Naive thymus-derived CD4-positive, alpha-beta T cell (primary cell): ENCODE measurements around the gene PERM1. TPM values are rescaled to one million over a fixed set of nuclear protein-coding genes. Genes with fewer than 3 reads are reported as not detected.

Experiments
- ATAC-seq: fragments of 150-1000 bp; cut with Tn5 transposase; 2 replicates; pipeline ENCODE4 v1.10.0; 2021; ENCODE audit warnings: mild to moderate bottlenecking, moderate library complexity
- CTCF ChIA-PET: fragments of 350-600 bp; sonication (Branson Sonifier 250); formaldehyde crosslinking; loops from one replicate; lab custom pipeline; 2021; ENCODE audit warnings: antibody characterized with exemption; lab: Charles Lee
- POLR2A ChIA-PET: fragments of 350-600 bp; sonication (Branson Sonifier 250); formaldehyde crosslinking; loops from one replicate; lab custom pipeline; 2021; ENCODE audit warnings: antibody characterized with exemption, inconsistent platforms; lab: Charles Lee
- DNase-seq, 9 donors: peaks; one replicate each; pipeline versions ENCODE4 v3.0.0 to v3.0.0-alpha.2; 2020 to 2022; ENCODE audit warnings: mixed read lengths in 1 of 9
- H3K27ac ChIP-seq: one replicate; pipeline ENCODE4 v1.7.0; 2013; ENCODE audit warnings: mild to moderate bottlenecking, low read depth, low read length, moderate library complexity
- H3K27me3 ChIP-seq, 2 donors: one replicate each; pipeline ENCODE4 v1.7.0; 2013; ENCODE audit warnings: low read length in 2 of 2, mild to moderate bottlenecking in 2 of 2, moderate library complexity in 2 of 2; ENCODE audit not compliant: control insufficient read depth in 2 of 2, insufficient read depth in 2 of 2
- H3K36me3 ChIP-seq, 3 experiments: 1 replicate in 2 of 3; 2 replicates in 1 of 3; pipeline ENCODE4 v1.7.0; 2013; ENCODE audit warnings: low read length in 3 of 3, mild to moderate bottlenecking in 3 of 3, moderate library complexity in 1 of 3; ENCODE audit not compliant: insufficient read depth in 3 of 3, control insufficient read depth in 2 of 3
- H3K4me1 ChIP-seq, 2 donors: one replicate each; pipeline ENCODE4 v1.7.0; 2013; ENCODE audit warnings: low read length in 2 of 2, mild to moderate bottlenecking in 2 of 2, moderate library complexity in 1 of 2; ENCODE audit not compliant: control insufficient read depth in 2 of 2, insufficient read depth in 2 of 2
- H3K4me3 ChIP-seq: 2 replicates; pipeline ENCODE4 v1.7.0; 2013; ENCODE audit warnings: mild to moderate bottlenecking, low read length
- H3K9me3 ChIP-seq, 3 experiments: 1 replicate in 2 of 3; 2 replicates in 1 of 3; pipeline ENCODE4 v1.7.0; 2013; ENCODE audit warnings: low read length in 3 of 3; ENCODE audit not compliant: control insufficient read depth in 2 of 3
- H3K27ac Mint-ChIP-seq, 9 donors: one replicate each; pipeline ENCODE4 v1.8.0; 2020 to 2022; ENCODE audit warnings: mixed read lengths in 9 of 9, mild to moderate bottlenecking in 8 of 9, moderate library complexity in 5 of 9, inconsistent platforms in 2 of 9
- H3K27me3 Mint-ChIP-seq, 5 donors: one replicate each; pipeline ENCODE4 v1.8.0; 2021 to 2022; ENCODE audit warnings: mixed read lengths in 5 of 5, mild to moderate bottlenecking in 1 of 5
- H3K36me3 Mint-ChIP-seq, 5 donors: one replicate each; pipeline ENCODE4 v1.8.0; 2020 to 2022; ENCODE audit warnings: mixed read lengths in 5 of 5, mild to moderate bottlenecking in 3 of 5, inconsistent platforms in 1 of 5
- H3K4me1 Mint-ChIP-seq, 7 donors: one replicate each; pipeline ENCODE4 v1.8.0; 2020 to 2022; ENCODE audit warnings: mixed read lengths in 7 of 7, mild to moderate bottlenecking in 3 of 7, inconsistent platforms in 1 of 7
- H3K4me3 Mint-ChIP-seq, 10 donors: one replicate each; pipeline ENCODE4 v1.8.0; 2020 to 2022; ENCODE audit warnings: mild to moderate bottlenecking in 10 of 10, mixed read lengths in 10 of 10, moderate library complexity in 6 of 10, inconsistent platforms in 2 of 10
- H3K9me3 Mint-ChIP-seq, 11 donors: one replicate each; pipeline ENCODE4 v1.8.0; 2020 to 2022; ENCODE audit warnings: mixed read lengths in 11 of 11, mild to moderate bottlenecking in 4 of 11, inconsistent platforms in 1 of 11, moderate library complexity in 1 of 11
- intact Hi-C, 2 donors: fragments of 100-400 bp; cut with micrococcal nuclease; formaldehyde crosslinking; loops; one replicate each; pipeline ENCODE4 v1.15.1; 2023
- polyA plus RNA-seq, 2 donors: library from polyadenylated mRNA; unstranded; fragments of 300-500 nt; fragmentation: Illumina TruSeq; gene quantifications; one replicate each; pipeline ENCODE4 v1.2.3, GENCODE V29; 2021
- total RNA-seq, 6 experiments: library from RNA in 5 of 6; stranded (reverse) in 5 of 6; gene quantifications; 1 replicate in 5 of 6; 2 replicates in 1 of 6; pipeline ENCODE4 v1.2.3 and lab custom pipeline; 2021 to 2026

The PERM1 gene
- total and polyA plus RNA-seq, 7 experiments from 2014 or later = not detected

- Mint-ChIP-seq H3K36me3 (no peaks in the 10 kb centered on the region), H3K4me3 (no peak overlapping the region), H3K9me3 (no peaks in the 10 kb centered on the region), H3K4me1 (peaks cover 0 to 9% (median 4%) of the 10 kb centered on the region in 7 donors), H3K27ac (no peak overlapping the region), H3K27me3 (peaks cover 0 to 17% (median 0%) of the 10 kb centered on the region in 5 donors)
- Histone ChIP-seq H3K36me3 (no peaks in the 10 kb centered on the region), H3K4me3 (no peak overlapping the region), H3K9me3 (no peaks in the 10 kb centered on the region), H3K27me3 (no peaks in the 10 kb centered on the region), H3K4me1 (no peaks in the 10 kb centered on the region), H3K27ac (no peak overlapping the region)
- intact Hi-C loops = no loop called here
- ATAC-seq = no peak
- ChIA-PET POLR2A (no interaction called here), CTCF (no interaction called here)
- peak in 1 of 9 donors; percentile 8 for DNase-seq
These were observed 43.1 kb upstream of the PERM1 start for GRCh38 chr1:1024771-1025699.

- CTCF ChIA-PET = no interaction called here
These were observed 42.4 kb upstream of the PERM1 start for GRCh38 chr1:1024149-1024770.

GRCh38 chr1:1023700-1024099, 41.8 kb upstream of the PERM1 start:
- Histone ChIP-seq H3K4me1 (peaks cover 0 to 6% of the 10 kb centered on the region in 2 donors), H3K9me3 (no peaks in the 10 kb centered on the region), H3K4me3 (no peak overlapping the region), H3K27ac (no peak overlapping the region), H3K36me3 (no peaks in the 10 kb centered on the region), H3K27me3 (no peaks in the 10 kb centered on the region)
- Mint-ChIP-seq H3K36me3 (no peaks in the 10 kb centered on the region), H3K27me3 (peaks cover 0 to 17% (median 0%) of the 10 kb centered on the region in 5 donors), H3K4me1 (peaks cover 0 to 12% (median 4%) of the 10 kb centered on the region in 7 donors), H3K9me3 (no peaks in the 10 kb centered on the region), H3K27ac (no peak overlapping the region), H3K4me3 (peak overlapping the region in 1 of 10 donors; percentile 53)
- ChIA-PET CTCF (no interaction called here), POLR2A (no interaction called here)
- ATAC-seq = no peak
- intact Hi-C loops = no loop called here
- no peak for DNase-seq

More at GRCh38 chr1:1024149-1024770, 42.4 kb upstream of the PERM1 start:
- Histone ChIP-seq H3K36me3 (no peaks in the 10 kb centered on the region), H3K4me1 (no peaks in the 10 kb centered on the region), H3K4me3 (no peak overlapping the region), H3K27ac (no peak overlapping the region), H3K27me3 (no peaks in the 10 kb centered on the region), H3K9me3 (no peaks in the 10 kb centered on the region)
- ATAC-seq (no peak), DNase-seq (peak in 1 of 9 donors; percentile 6)
- no peak overlapping the region for H3K4me3 Mint-ChIP-seq
- H3K9me3 Mint-ChIP-seq = no peaks in the 10 kb centered on the region
- intact Hi-C loops = no loop called here
- peaks cover 0 to 17% (median 0%) of the 10 kb centered on the region in 5 donors for H3K27me3 Mint-ChIP-seq
- POLR2A ChIA-PET = no interaction called here
- H3K36me3 Mint-ChIP-seq = no peaks in the 10 kb centered on the region
- H3K4me1 Mint-ChIP-seq = peaks cover 0 to 9% (median 4%) of the 10 kb centered on the region in 7 donors
- no peak overlapping the region for H3K27ac Mint-ChIP-seq

GRCh38 chr1:1022302-1023009, 40.6 kb upstream of the PERM1 start:
- Histone ChIP-seq H3K27me3 (no peaks in the 10 kb centered on the region), H3K4me1 (peaks cover 0 to 6% of the 10 kb centered on the region in 2 donors), H3K36me3 (no peaks in the 10 kb centered on the region), H3K4me3 (no peak overlapping the region), H3K27ac (no peak overlapping the region), H3K9me3 (no peaks in the 10 kb centered on the region)
- DNase-seq = peak in 1 of 9 donors; percentile 8
- peaks cover 0 to 1% (median 0%) of the 10 kb centered on the region in 5 donors for H3K36me3 Mint-ChIP-seq
- intact Hi-C loops = no loop called here
- H3K27me3 Mint-ChIP-seq = peaks cover 0 to 17% (median 0%) of the 10 kb centered on the region in 5 donors
- no peaks in the 10 kb centered on the region for H3K9me3 Mint-ChIP-seq
- ChIA-PET POLR2A (interaction anchor here (1.8 kb wide), 1 partner anchor 15 kb away, joined by 5 read pairs; no protein-coding TSS in a partner anchor), CTCF (interaction anchor here (1.3 kb wide), 1 partner anchor 9 kb away, joined by 3 read pairs; the partner anchor contains the start of gene ISG15)
- peaks cover 0 to 13% (median 8%) of the 10 kb centered on the region in 7 donors for H3K4me1 Mint-ChIP-seq
- no peak for ATAC-seq
- peak overlapping the region in 1 of 9 donors; percentile 14 for H3K27ac Mint-ChIP-seq
- peak overlapping the region in 5 of 10 donors; percentile 9 to 68 (median 35) for H3K4me3 Mint-ChIP-seq

GRCh38 chr1:1021920-1022259, 40.0 kb upstream of the PERM1 start:
- no peaks in the 10 kb centered on the region for H3K27me3 ChIP-seq
- no peaks in the 10 kb centered on the region for H3K9me3 ChIP-seq
- ATAC-seq (no peak), DNase-seq (peak in 1 of 9 donors; percentile 8)
- Mint-ChIP-seq H3K9me3 (peaks cover 0 to 2% (median 0%) of the 10 kb centered on the region in 11 donors), H3K27ac (no peak overlapping the region), H3K27me3 (peaks cover 0 to 17% (median 0%) of the 10 kb centered on the region in 5 donors), H3K4me3 (peak overlapping the region in 3 of 10 donors; percentile 12 to 66 (median 34)), H3K4me1 (peaks cover 4 to 19% (median 12%) of the 10 kb centered on the region in 7 donors), H3K36me3 (peaks cover 0 to 6% (median 0%) of the 10 kb centered on the region in 5 donors)
- no peaks in the 10 kb centered on the region for H3K36me3 ChIP-seq
- H3K27ac ChIP-seq = no peak overlapping the region
- H3K4me1 ChIP-seq = peaks cover 0 to 6% of the 10 kb centered on the region in 2 donors
- ChIA-PET POLR2A (interaction anchor here (1.8 kb wide), 1 partner anchor 16 kb away, joined by 5 read pairs; no protein-coding TSS in a partner anchor), CTCF (interaction anchor here (1.3 to 1.6 kb wide), 2 partner anchors 9 to 18 kb away, joined by 3 to 5 read pairs; partner anchors contain the start of gene ISG15)
- intact Hi-C loops = loop anchor here (1.0 to 2.0 kb wide), 2 partner anchors 9 to 19 kb away; partner anchors contain the start of gene ISG15 (in 1 of the 2)
- H3K4me3 ChIP-seq = no peak overlapping the region
